ENCODE data around the gene VGLL4.

VGLL4 gene

GRCh38 chr3:11563159-11563864 is 80.4 kb downstream of the VGLL4 start:
- DNase-seq: no peak

- DNase-seq: no peak
Measured at GRCh38 chr3:11562277-11562881, 81.3 kb downstream of the VGLL4 start.

- no peak for DNase-seq
Measured at GRCh38 chr3:11560746-11561145, 83.0 kb downstream of the VGLL4 start.

- no peak for DNase-seq
Measured at GRCh38 chr3:11559816-11560633, 83.7 kb downstream of the VGLL4 start.

- no peak for DNase-seq
Measured at GRCh38 chr3:11558918-11559815, 84.5 kb downstream of the VGLL4 start.

GRCh38 chr3:11558411-11558903 is 85.3 kb downstream of the VGLL4 start:
- DNase-seq: no peak

- no peak for DNase-seq
Measured at GRCh38 chr3:11558002-11558401, 85.7 kb downstream of the VGLL4 start.

- no peak for DNase-seq
Measured at GRCh38 chr3:11556851-11557644, 86.7 kb downstream of the VGLL4 start.

- no peak for DNase-seq
Measured at GRCh38 chr3:11555881-11556633, 87.7 kb downstream of the VGLL4 start.

GRCh38 chr3:11555211-11555782 is 88.4 kb downstream of the VGLL4 start:
- DNase-seq: no peak

- no peak for DNase-seq
Measured at GRCh38 chr3:11554666-11555065, 89.0 kb downstream of the VGLL4 start.

GRCh38 chr3:11554236-11554610 is 89.5 kb downstream of the VGLL4 start:
- DNase-seq: no peak

GRCh38 chr3:11553436-11554235 is 90.1 kb downstream of the VGLL4 start:
- DNase-seq: no peak

- DNase-seq: no peak
Measured at GRCh38 chr3:11552289-11553264, 91.1 kb downstream of the VGLL4 start.

- DNase-seq: no peak
Measured at GRCh38 chr3:11551036-11551435, 92.7 kb downstream of the VGLL4 start.

GRCh38 chr3:11549580-11550140 is 94.1 kb downstream of the VGLL4 start:
- no peak for DNase-seq

- no peak for DNase-seq
Measured at GRCh38 chr3:11548721-11549131, 95.0 kb downstream of the VGLL4 start.

- no peak for DNase-seq
Measured at GRCh38 chr3:11547498-11547897, 96.2 kb downstream of the VGLL4 start.
